H9 (cell line): ENCODE measurements around the gene FSTL4. TPM values are rescaled to one million over a fixed set of nuclear protein-coding genes. Genes with fewer than 3 reads are reported as not detected.

ENCODE experiments used
- DNase-seq: peaks from one replicate; pipeline ENCODE4 v3.0.0-alpha.2; 2017
- H2AFZ ChIP-seq: one replicate; pipeline ENCODE4 v1.6.1; 2013; ENCODE audit warnings: mild to moderate bottlenecking, low read length, control low read depth, moderate library complexity
- H2AK5ac ChIP-seq: 2 replicates; pipeline ENCODE4 v1.6.1; 2013; ENCODE audit warnings: low read length, control low read depth, mixed read lengths; ENCODE audit not compliant: insufficient read length
- H2BK120ac ChIP-seq: one replicate; pipeline ENCODE4 v1.6.1; 2013; ENCODE audit warnings: low read depth, mild to moderate bottlenecking, low read length, control low read depth, inconsistent platforms; ENCODE audit not compliant: poor library complexity, severe bottlenecking
- H2BK12ac ChIP-seq: 2 replicates; pipeline ENCODE4 v1.6.1; 2013; ENCODE audit warnings: low read length, control low read depth, mixed read lengths, low read depth; ENCODE audit not compliant: insufficient read length
- H2BK15ac ChIP-seq: 2 replicates; pipeline ENCODE4 v1.6.1; 2013; ENCODE audit warnings: low read depth, low read length, control low read depth
- H2BK20ac ChIP-seq: one replicate; pipeline ENCODE4 v1.6.1; 2013; ENCODE audit warnings: low read depth, mild to moderate bottlenecking, low read length, control low read depth, inconsistent platforms; ENCODE audit not compliant: poor library complexity, severe bottlenecking
- H2BK5ac ChIP-seq: 2 replicates; pipeline ENCODE4 v1.6.1; 2013; ENCODE audit warnings: low read length, control low read depth, mixed read lengths; ENCODE audit not compliant: insufficient read length
- H3K14ac ChIP-seq: 2 replicates; pipeline ENCODE4 v1.6.1; 2013; ENCODE audit warnings: low read length, control low read depth; ENCODE audit not compliant: insufficient read depth
- H3K18ac ChIP-seq: 2 replicates; pipeline ENCODE4 v1.6.1; 2013; ENCODE audit warnings: low read depth, mild to moderate bottlenecking, mixed read lengths, low read length, control low read depth; ENCODE audit not compliant: insufficient read length
- H3K23ac ChIP-seq: 2 replicates; pipeline ENCODE4 v1.6.1; 2013; ENCODE audit warnings: low read length, control low read depth, mixed read lengths, low read depth; ENCODE audit not compliant: insufficient read length
- H3K23me2 ChIP-seq: 2 replicates; pipeline ENCODE4 v1.6.1; 2013; ENCODE audit warnings: low read depth, mild to moderate bottlenecking, mixed read lengths, low read length, control low read depth; ENCODE audit not compliant: insufficient read length, poor library complexity, severe bottlenecking
- H3K27ac ChIP-seq: 2 replicates; pipeline ENCODE4 v1.5.1; 2013; ENCODE audit warnings: low read length, control low read depth, mixed read lengths, low read depth; ENCODE audit not compliant: insufficient read length
- H3K27me3 ChIP-seq: 2 replicates; pipeline ENCODE4 v1.6.1; 2013; ENCODE audit warnings: low read length, control low read depth, inconsistent platforms; ENCODE audit not compliant: insufficient read depth
- H3K4ac ChIP-seq: 2 replicates; pipeline ENCODE4 v1.6.1; 2013; ENCODE audit warnings: low read depth, mild to moderate bottlenecking, control low read depth, inconsistent platforms, low read length, moderate library complexity
- H3K4me1 ChIP-seq: 2 replicates; pipeline ENCODE4 v1.6.1; 2013; ENCODE audit warnings: low read length, control low read depth, inconsistent platforms; ENCODE audit not compliant: insufficient read depth
- H3K4me2 ChIP-seq: 2 replicates; pipeline ENCODE4 v1.6.1; 2013; ENCODE audit warnings: low read length, control low read depth, mixed read lengths; ENCODE audit not compliant: insufficient read length, insufficient read depth
- H3K56ac ChIP-seq: 2 replicates; pipeline ENCODE4 v1.6.1; 2013; ENCODE audit warnings: low read depth, mild to moderate bottlenecking, mixed read lengths, low read length, control low read depth; ENCODE audit not compliant: insufficient read length
- H3K79me1 ChIP-seq: 2 replicates; pipeline ENCODE4 v1.6.1; 2013; ENCODE audit warnings: low read depth, mild to moderate bottlenecking, moderate library complexity, low read length, control low read depth, inconsistent platforms; ENCODE audit not compliant: insufficient read depth, poor library complexity, severe bottlenecking
- H3K79me2 ChIP-seq: 2 replicates; pipeline ENCODE4 v1.6.1; 2013; ENCODE audit warnings: low read length, control low read depth, inconsistent platforms; ENCODE audit not compliant: insufficient read depth
- H3K9ac ChIP-seq: 2 replicates; pipeline ENCODE4 v1.6.1; 2013; ENCODE audit warnings: low read length, control low read depth, mixed read lengths; ENCODE audit not compliant: insufficient read length; ENCODE audit errors: extremely low read depth
- H3K9me3 ChIP-seq: one replicate; pipeline ENCODE4 v1.6.1; 2013; ENCODE audit warnings: low read depth, low read length, inconsistent platforms; ENCODE audit not compliant: control insufficient read depth
- H3T11ph ChIP-seq: one replicate; pipeline ENCODE4 v1.6.1; 2013; ENCODE audit warnings: mild to moderate bottlenecking, low read length, control low read depth, inconsistent platforms
- H4K20me1 ChIP-seq: one replicate; pipeline ENCODE4 v1.6.1; 2013; ENCODE audit not compliant: control insufficient read depth, insufficient read length, insufficient read depth
- H4K5ac ChIP-seq: 2 replicates; pipeline ENCODE4 v1.6.1; 2013; ENCODE audit warnings: low read depth, mild to moderate bottlenecking, mixed read lengths, low read length, control low read depth; ENCODE audit not compliant: insufficient read length
- H4K8ac ChIP-seq: replicated peaks from 2 replicates; pipeline ENCODE4 v1.6.1; 2013; ENCODE audit warnings: low read length, control low read depth, mixed read lengths, low read depth; ENCODE audit not compliant: insufficient read length
- H4K91ac ChIP-seq: 2 replicates; pipeline ENCODE4 v1.6.1; 2013; ENCODE audit warnings: low read depth, mild to moderate bottlenecking, moderate library complexity, mixed read lengths, low read length, control low read depth; ENCODE audit not compliant: insufficient read length
- H3K27ac Mint-ChIP-seq, 3 experiments: 2 replicates in 2 of 3; 3 replicates in 1 of 3; pipeline ENCODE4 v1.8.0; 2020 to 2021; ENCODE audit warnings: mixed read lengths in 3 of 3, mild to moderate bottlenecking in 1 of 3, moderate library complexity in 1 of 3
- H3K27me3 Mint-ChIP-seq: 2 replicates; pipeline ENCODE4 v1.8.0; 2021; ENCODE audit warnings: low read depth, mild to moderate bottlenecking, moderate library complexity, mixed read lengths
- H3K36me3 Mint-ChIP-seq, 3 experiments: 2 replicates in 2 of 3; 3 replicates in 1 of 3; pipeline ENCODE4 v1.8.0; 2020 to 2021; ENCODE audit warnings: low read depth in 3 of 3, mixed read lengths in 3 of 3; ENCODE audit not compliant: insufficient read depth in 1 of 3
- H3K4me1 Mint-ChIP-seq, 2 experiments: 2 replicates each; pipeline ENCODE4 v1.8.0; 2020; ENCODE audit warnings: mixed read lengths in 2 of 2
- H3K4me3 Mint-ChIP-seq, 2 experiments: 2 replicates in 1 of 2; 3 replicates in 1 of 2; pipeline ENCODE4 v1.8.0; 2020 to 2021; ENCODE audit warnings: mild to moderate bottlenecking in 2 of 2, mixed read lengths in 2 of 2, moderate library complexity in 1 of 2
- H3K9me3 Mint-ChIP-seq, 2 experiments: 2 replicates in 1 of 2; 3 replicates in 1 of 2; pipeline ENCODE4 v1.8.0; 2020; ENCODE audit warnings: mild to moderate bottlenecking in 2 of 2, mixed read lengths in 2 of 2, moderate library complexity in 1 of 2
- CTCF ChIP-seq: fragments of 200-600 bp; sonication (generic); conservative IDR thresholded peaks from 3 replicates; pipeline ENCODE4 v1.8.0; 2021; ENCODE audit warnings: antibody characterized with exemption, mild to moderate bottlenecking
- WGBS: extraction: QIAGEN DNeasy Blood & Tissue Kit; methylation state at CpG from one replicate; pipeline ENCODE4 v1.1.7; 2013; ENCODE audit warnings: missing lambda C conversion rate, low lambda C conversion rate, mixed read lengths; ENCODE audit not compliant: insufficient read length; ENCODE audit errors: extremely low coverage; 5-methylcytosine and 5-hydroxymethylcytosine counted together
- total RNA-seq: library from RNA; stranded (reverse); gene quantifications from 2 replicates; pipeline ENCODE4 v1.2.1, GENCODE V29; 2021

Gene FSTL4
- total RNA-seq, 1 experiment from 2014 or later = 5.7 TPM

GRCh38 chr5:133328800-133329199 is 283.5 kb downstream of the FSTL4 start:
- Histone ChIP-seq H2BK15ac (no peak overlapping the region), H3K27me3 (no peaks in the 10 kb centered on the region; the same call in 1 of the 2 replicates), H3K4ac (no peak overlapping the region), H4K5ac (no peak overlapping the region), H2BK12ac (no peak overlapping the region), H2AFZ (no peak overlapping the region), H3K79me2 (no peaks in the 10 kb centered on the region), H3K23ac (no peak overlapping the region), H2BK20ac (no peak overlapping the region), H3K4me2 (no peak overlapping the region), H2BK120ac (no peak overlapping the region), H3K9me3 (no peaks in the 10 kb centered on the region), H3K56ac (no peak overlapping the region), H4K91ac (no peak overlapping the region), H3K4me1 (peaks cover 21% of the 10 kb centered on the region; the same call in 1 of the 2 replicates), H4K20me1 (no peaks in the 10 kb centered on the region), H2AK5ac (no peak overlapping the region), H3K27ac (no peak overlapping the region), H3T11ph (no peak overlapping the region), H3K23me2 (no peaks in the 10 kb centered on the region), H3K9ac (no peak overlapping the region), H3K18ac (no peak overlapping the region), H2BK5ac (no peak overlapping the region), H3K79me1 (no peaks in the 10 kb centered on the region), H4K8ac (no peak overlapping the region), H3K14ac (no peak overlapping the region)
- no peaks in the 10 kb centered on the region for H3K36me3 Mint-ChIP-seq
- no peak overlapping the region for H3K4me3 Mint-ChIP-seq
- no peak for DNase-seq
- H3K4me1 Mint-ChIP-seq = peaks cover 69 to 72% of the 10 kb centered on the region in 2 experiments
- H3K27ac Mint-ChIP-seq = peak overlapping the region in 1 of 3 experiments; percentile 19; a peak in 2 of 7 replicates
- H3K9me3 Mint-ChIP-seq = no peaks in the 10 kb centered on the region
- no CpG with 5 or more reads among the region's 11 CpGs for WGBS
- no peak for TF ChIP-seq CTCF
- peaks cover 16% of the 10 kb centered on the region for H3K27me3 Mint-ChIP-seq
